HL-60/S4 treated with retinoic acid at 250 ng/mL for 4 days and 3 days (cell line): Measurements from ENCODE around the gene MPI.
"Not testable (repeated sequence)": the region's sequence is repeated elsewhere in the genome, so short reads cannot be mapped to it uniquely, and the experiment has no call there.

ENCODE experiments used
- in situ Hi-C: fragments of 300-500 bp; cut with MboI; formaldehyde crosslinking; loops from 2 replicates; pipeline ENCODE4 v1.7.0; 2022; ENCODE audit warnings: low sequenced_read_pairs

MPI gene

DNA sequence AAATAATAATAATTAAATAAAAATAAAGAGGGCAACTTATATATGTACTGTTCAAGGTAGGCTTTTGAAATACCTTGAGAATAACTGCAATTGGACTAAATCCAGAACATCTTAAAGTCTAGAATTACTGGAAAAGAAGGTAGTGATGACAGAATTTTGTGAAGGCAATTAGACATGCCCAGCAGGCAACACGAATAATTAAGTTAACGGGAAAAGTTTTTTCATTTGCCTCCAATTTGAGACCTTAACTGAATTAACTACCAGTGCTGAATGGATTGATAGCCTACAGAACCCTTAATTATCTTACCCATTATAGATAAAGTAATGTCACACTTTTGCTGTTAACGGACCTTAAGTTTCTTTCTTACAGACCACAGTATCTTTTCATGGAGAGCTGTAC is 34.7 kb downstream of the MPI start:
- in situ Hi-C loops = no loop called here

DNA sequence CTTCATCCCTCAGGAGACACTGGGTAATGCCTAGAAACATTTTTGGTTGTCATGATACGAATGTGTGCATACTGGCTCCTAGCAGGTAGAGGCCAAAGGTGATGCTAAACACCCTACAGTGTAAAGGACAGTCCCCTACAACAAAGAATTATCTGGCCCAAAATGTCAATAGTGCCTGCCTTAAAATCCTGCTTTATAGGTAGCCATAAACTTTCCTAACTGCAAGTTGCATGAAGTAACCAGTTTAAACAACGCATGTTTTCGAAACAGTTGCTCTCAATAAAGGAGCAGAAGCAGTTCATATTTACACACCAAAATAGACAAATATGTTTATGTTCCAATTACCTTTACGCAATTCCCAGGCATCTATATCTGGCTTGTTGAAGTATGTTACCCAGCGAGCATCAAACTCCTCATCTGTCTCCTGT is 38.9 kb downstream of the MPI start:
- in situ Hi-C loops = no loop called here

DNA sequence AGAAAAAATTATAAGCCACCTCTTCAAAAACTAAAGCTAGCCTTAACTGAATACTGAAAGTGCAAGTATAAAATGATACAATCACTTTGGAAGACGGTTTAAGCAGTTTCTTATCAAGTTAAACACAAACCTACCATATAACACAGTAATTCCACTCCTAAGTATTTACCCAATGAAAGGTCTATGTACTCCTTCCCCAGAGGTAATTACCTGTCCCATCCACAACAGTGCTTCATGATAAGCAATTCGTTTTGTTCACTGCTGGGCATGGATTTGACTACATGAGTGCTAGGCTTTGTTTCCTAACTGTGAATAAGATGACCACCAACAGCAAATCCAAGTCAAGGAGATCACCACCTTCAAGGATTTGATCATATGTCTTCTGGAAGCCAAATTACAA is 43.7 kb downstream of the MPI start:
- in situ Hi-C loops = no loop called here

DNA sequence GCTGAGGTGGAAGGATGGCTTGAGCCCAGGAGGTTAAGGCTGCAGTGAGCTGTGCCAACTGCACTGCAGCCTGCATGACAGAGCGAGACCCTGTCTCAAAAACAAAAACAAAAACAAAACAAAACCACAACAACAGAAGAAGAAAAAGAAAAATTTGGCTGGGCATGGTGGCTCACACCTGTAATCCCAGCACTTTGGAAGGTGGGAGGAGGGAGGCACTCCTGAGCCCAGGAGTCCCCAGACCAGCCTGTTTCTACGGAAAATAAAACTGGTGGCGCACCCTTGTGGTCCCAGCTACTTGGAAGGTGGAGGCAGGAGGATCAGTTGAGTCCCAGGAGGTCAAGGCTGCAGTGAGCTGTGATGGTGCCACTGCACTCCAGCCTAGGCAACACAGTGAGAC is 45.4 kb downstream of the MPI start:
- in situ Hi-C loops = not testable (repeated sequence)

DNA sequence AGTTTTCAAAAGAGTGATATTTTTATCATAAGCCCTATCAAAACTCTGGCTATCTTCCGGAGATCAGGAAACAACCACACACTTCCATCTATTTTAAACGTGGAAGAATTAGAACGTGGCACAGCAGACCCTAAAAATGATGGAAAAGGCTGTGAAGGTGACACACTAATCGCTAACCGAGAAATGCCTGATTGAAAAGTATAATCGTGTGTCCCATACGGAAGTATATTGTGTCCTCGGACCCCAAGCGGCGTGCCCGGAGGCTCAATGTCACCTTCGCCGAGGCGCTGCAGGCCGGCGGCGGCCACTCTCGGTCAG is 47.4 kb downstream of the MPI start:
- in situ Hi-C loops = no loop called here

DNA sequence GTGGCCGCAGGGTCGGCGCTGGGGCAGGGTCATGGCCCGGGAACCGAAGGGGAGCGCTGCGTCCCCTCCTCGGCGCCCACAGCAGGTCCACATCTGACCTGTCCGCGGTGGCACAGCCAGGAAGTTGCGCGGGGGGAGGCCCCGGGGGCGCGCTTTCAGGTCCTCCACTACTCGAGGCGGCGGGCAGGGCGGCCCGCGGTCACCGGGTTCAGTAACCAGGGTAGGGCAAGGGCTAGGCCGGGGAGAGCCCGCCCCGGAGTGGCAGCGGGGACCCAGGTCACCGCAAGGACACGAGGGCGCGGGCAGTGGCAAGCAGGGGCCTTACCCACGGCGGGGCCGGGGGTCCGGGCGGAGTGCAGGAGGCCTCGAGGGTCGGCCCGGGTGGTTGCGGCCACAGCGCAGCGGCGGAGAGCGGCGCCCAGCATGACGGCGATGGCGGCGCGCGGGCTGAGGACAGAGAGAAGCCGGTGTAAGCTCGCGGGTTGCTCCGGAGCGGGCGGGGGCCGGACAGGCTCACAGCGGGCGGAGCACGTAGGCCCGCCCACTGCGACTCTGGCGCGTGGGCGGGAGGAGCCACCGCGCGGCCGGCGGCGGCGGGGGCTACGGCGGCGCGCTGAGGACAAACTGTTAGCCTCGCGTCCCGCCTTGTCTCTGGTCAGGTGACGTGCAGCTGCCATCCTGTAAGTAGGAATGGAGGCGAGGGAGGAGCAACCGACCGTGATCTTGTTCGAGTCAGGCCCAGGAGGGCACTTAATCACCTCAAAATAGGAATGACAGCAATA is 47.9 kb downstream of the MPI start, which contains the start of gene COX5A:
Gene COX5A (minus strand): TSS at position 484 of the 782 bp plus-strand sequence. CDS start 59 bp downstream, at position 425.
- in situ Hi-C loops = no loop called here

DNA sequence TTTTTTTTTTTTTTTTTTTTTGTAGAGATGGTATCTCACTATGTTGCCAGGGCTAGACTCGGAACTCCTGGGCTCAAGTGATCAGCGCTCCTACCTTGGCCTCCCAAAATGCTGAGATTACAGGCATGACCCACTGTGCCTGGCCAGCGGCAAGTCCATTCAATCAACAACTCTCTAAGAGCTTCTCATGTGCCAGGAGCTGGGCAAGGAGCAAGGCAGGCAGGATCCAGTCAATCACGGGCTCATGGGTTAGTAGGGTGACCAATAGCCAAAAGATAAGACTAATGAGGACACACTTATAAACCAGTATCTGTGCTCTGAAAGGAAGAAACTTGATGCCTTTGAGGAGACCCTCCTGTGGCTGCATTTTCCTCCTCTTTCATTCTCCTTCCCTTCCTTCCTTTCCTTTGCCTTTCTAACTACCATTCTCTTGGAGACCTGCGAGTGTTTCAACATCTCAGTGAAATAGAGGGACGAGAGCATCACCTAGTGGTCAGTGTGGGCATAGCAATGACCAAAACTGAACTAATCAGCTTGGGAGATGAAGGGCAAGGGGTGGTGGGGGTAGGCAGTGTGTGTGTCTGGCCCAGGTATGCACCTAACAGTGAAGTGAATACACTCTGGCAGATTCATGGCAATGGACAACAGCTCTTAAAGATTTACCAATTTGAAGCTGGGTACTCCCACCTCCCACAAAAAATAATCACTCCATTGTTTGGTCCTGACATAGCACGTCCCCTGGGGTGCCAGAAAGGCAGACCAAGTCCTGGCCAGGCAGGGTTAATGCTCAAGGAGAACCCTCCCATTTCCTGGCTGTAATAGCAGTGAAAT is 60.5 kb downstream of the MPI start:
- in situ Hi-C loops = no loop called here

DNA sequence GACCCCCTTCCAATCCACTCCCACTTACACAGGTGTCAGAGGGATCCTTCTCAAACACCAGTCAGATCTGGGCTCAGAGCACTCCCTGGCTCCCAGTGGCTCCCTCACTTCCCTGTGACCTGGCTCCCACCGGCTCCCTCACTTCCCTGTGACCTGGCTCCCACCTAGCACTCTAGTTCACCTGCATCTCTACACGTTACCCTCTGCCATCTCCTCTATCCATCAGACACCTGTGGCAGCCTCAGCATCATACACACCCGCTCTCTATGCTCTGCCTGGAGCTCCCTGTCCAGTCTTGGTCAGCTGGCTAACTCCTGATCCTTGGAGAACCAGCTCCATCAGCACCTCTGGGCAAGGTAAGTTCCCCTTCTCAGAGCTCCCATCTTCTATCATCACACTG is 61.2 kb downstream of the MPI start:
- in situ Hi-C loops = no loop called here
